ENCODE data around the gene TRIM46.
A peak's percentile ranks its signal among the peaks of the same experiment; 100 is the strongest.
"Not testable (repeated sequence)": the region's sequence is repeated elsewhere in the genome, so short reads cannot be mapped to it uniquely, and the experiment has no call there.

The TRIM46 gene

GRCh38 chr1:155139895-155140629, 33.6 kb upstream of the TRIM46 start, which contains the start of gene DPM3:
DPM3 (minus strand) TSS chr1:155140531; CDS start chr1:155140240, 291 bp downstream.
- peak; percentile 85 for DNase-seq (ENCODE audit: low spot score)

DNA sequence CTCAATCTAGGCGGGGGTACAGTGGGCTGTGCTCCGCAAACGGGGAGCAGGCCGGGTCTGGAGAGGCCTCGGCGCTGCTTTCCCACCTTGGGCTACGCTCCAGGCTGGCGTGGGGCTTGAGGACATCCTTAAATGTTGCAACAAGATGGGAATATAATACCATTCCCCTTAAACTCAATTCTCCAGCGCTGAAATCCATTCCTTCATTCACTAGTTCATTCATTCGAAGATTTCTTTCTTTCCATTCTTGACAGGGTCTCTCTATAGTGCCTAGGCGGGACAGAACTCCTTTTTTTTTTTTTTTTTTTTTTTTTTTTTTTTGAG, 33.1 kb upstream of the TRIM46 start:
- DNase-seq (ENCODE audit: low spot score), result no peak

GRCh38 chr1:155141749-155142148, 31.9 kb upstream of the TRIM46 start:
- DNase-seq (ENCODE audit: low spot score), result no peak

- DNase-seq (ENCODE audit: low spot score), result no peak
Measured at GRCh38 chr1:155145491-155145890, 28.2 kb upstream of the TRIM46 start.

DNA sequence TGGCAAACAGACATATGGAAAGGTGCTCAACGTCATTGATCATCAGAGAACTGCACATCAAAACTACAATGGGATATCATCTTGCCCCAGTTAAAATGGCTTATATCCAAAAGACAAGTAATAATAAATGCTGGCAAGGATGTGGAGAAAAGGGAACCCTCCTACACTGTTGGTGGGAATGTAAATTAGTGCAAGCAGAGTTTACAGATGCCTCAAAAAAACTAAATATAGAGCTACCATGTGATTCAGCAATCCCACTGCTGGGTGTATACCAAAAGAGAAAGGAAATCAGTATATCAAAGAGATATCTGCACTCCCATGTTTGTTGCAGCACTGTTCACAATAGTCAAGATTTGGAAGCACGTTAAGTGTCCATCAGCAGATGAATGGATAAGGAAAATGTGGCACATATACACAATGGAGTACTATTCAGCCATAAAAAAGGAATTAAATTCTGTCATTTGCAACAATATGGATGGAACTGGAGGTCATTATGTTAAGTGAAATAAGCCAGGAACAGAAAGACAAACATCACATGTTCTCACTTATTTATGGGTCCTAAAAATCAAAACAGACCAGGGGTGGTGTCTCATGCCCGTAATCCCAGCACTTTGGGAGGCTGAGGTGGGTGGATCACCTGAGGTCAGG, 17.5 kb upstream of the TRIM46 start:
- DNase-seq (ENCODE audit: low spot score), result not testable (repeated sequence)

GRCh38 chr1:155158991-155159390, 14.7 kb upstream of the TRIM46 start:
- DNase-seq (ENCODE audit: low spot score), result no peak

- no peak for DNase-seq (ENCODE audit: low spot score)
Measured at GRCh38 chr1:155160128-155160527, 13.5 kb upstream of the TRIM46 start.

DNA sequence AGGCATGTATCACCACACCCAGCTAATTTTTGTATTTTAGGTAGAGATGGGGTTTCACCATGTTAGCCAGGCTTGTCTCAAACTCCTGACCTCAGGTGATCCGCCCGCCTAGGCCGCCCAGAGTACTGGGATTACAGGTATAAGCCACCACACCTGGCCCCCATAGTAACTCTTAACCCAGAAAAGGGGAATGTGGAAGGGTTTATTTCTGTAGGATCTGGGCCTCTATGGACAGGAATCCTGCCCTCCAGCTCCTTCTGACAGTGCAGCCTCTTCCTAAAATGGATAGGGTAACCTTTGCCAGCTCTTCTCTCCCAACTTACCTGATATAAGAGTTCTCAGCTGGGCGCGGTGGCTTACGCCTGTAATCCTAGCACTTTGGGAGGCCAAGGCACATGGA, 11.0 kb upstream of the TRIM46 start:
- not testable (repeated sequence) for DNase-seq (ENCODE audit: low spot score)

GRCh38 chr1:155163785-155164184, 9.9 kb upstream of the TRIM46 start:
- DNase-seq (ENCODE audit: low spot score), result not testable (repeated sequence)

DNA sequence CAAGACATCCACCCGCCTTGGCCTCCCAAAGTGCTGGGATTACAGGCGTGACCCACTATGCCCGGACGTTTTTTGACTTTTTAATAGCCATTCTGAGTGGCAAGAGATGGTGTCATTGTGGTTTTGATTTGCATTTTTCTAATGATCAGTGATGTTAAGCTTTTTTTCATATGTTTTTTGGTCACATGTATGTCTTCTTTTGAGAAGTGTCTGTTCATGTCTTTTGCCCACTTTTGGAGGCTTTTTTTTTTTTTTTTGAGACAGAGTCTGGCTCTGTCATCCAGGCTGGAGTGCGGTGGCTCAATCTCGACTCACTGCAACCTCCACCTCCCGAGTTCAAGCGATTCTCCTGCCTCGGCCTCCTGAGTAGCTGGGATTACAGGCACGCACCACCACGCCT, 9.0 kb upstream of the TRIM46 start:
- DNase-seq (ENCODE audit: low spot score), result not testable (repeated sequence)

DNA sequence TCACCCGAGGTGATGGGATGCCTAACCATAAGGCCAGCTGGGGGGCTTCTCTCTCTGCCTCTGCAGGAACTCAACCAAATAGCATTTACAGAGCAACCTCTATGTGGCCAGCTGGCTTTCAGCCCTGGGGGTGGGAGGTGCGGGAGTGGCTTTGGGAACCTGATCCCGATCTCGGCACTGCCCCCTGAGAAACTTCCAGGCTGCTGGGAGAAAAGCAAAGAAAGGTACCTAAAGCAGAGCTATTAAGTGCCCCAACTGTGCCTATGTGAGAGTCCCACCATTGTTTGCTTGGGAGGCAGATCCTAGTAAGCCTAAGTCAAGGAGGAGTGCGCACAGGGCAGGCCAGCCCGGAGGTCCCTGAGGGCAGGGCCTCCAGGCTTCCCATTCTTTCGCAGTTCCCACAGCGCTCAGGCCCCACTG, 7.6 kb upstream of the TRIM46 start:
- DNase-seq (ENCODE audit: low spot score), result no peak

- DNase-seq (ENCODE audit: low spot score), result no peak
Measured at GRCh38 chr1:155166471-155167165, 7.0 kb upstream of the TRIM46 start.

DNA sequence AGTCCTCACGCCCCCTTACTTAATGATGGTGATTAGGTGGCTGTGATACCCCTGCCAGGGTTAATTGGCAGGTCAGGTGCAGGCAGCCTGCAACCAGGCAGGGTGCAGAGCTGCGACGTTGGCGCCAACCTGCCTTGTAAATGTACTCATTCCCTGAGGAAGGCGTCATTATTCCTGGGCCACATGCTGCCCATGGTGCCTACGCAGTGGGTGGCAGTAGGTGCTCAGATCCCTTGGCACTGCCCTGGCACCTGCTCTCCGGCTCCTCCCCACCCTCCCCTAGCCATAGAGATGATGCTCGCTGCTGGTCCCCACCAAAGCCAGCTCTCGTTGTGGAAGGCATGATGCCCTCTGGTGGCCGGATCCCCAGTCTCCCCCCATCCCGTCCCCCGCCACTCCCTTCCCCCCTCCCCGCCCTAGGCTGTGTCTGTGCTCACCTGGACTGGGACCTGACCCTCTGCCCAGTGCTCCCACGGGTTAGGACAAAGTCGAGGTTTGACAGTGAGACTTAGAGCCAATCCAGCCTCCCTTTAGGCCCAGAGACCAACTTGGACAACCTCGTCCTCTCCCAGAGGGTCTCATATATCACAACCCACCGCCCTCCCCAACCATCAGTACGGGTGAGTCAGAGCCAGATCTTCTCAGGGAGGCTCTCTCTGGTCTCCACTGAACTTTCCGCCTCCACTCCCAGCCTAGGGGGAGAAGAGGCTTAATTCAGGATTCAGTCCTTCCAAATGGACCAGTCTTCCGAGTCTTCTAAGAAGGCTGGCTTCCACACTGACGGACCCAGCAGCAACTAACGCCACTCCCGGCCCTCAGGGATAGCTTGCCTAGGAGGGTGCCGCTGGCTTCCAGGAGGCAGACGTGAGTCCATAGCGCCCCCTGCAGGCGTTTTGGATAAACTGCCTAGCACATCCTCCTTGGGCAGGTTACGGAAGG, 6.2 kb upstream of the TRIM46 start:
- peak; percentile 87 for DNase-seq (ENCODE audit: low spot score)

GRCh38 chr1:155168105-155168445, 5.6 kb upstream of the TRIM46 start:
- not testable (repeated sequence) for DNase-seq (ENCODE audit: low spot score)

GRCh38 chr1:155168456-155169210, 5.0 kb upstream of the TRIM46 start:
- DNase-seq (ENCODE audit: low spot score), result no peak

DNA sequence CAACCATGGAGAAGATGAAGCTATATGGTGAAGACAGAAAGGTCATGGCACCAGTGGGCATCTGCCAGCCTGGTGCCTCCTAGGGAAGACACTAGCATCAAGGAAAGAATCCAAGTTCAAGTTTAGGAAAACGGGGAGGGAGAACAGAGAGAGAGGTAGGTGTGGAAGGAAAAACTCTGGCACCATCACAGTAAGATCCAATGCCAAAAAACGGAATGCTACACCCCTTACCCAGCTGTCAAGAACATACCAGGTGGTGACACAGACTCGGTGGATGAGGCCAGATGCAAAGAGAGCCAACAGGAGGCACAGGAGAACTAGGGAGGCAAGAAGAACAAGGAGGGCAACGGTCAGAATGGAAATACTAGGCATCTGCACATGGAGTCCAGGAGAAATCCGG, 4.1 kb upstream of the TRIM46 start:
- no peak for DNase-seq (ENCODE audit: low spot score)

- DNase-seq (ENCODE audit: low spot score), result no peak
Measured at GRCh38 chr1:155170101-155170785, 3.4 kb upstream of the TRIM46 start.

GRCh38 chr1:155170806-155171205, 2.8 kb upstream of the TRIM46 start:
- DNase-seq (ENCODE audit: low spot score), result no peak

DNA sequence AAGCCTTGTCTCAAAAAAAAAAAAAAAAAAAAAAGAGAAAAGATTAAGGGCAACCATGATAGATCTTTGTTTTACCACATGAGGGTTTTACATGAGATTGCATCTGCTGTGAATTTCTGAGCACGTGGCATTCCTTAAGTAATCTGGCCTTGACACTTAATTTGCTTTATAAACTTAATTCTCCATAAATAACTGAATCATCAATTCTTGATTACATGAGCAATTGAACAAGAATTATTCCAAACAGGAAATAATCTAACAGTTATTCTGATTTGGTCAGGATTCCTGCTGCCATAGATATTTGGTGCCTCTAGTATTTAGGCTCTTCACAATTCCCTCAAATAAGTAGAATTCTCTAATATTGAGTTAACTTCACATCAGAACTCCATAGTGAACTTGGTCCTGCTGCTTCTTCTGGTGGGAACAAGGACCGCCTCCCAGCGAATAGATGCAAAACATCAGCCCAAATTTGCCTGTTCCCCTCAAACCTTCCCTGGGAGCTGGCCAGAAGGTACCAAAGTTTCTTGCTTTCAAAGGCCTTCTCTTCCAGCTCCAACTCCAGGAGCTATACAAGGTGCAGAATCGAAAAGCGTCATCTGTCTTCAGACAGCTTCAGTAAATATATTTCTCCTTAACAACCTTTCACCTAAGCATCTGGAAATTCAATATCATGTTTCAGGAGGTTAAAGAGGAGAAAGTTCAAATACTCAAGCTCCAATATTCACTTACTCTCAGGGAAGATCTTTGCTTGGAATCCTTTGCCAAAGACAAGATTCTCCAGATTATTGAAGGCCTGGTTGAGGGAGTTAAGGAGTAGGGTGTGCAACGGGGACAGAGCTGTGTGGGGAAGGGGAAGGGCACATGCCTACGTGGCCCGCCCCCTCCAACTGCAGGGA, 1.6 kb upstream of the TRIM46 start:
- no peak for DNase-seq (ENCODE audit: low spot score)
